A549 (cell line): Measurements from ENCODE around the gene LYPD6B. TPM values are rescaled to one million over a fixed set of nuclear protein-coding genes. Genes with fewer than 3 reads are reported as not detected.
"Not testable (repeated sequence)": the region's sequence is repeated elsewhere in the genome, so short reads cannot be mapped to it uniquely, and the experiment has no call there.

Source experiments
- ATAC-seq, 2 experiments: fragments of 200-7000 bp in 1 of 2; fragments of >200 bp in 1 of 2; cut with Nextera tagmentation in 1 of 2; cut with Tn5 transposase in 1 of 2; 3 replicates each; pipeline versions ENCODE4 v1.8.0 to v1.9.1; 2018 to 2020; ENCODE audit warnings: mild to moderate bottlenecking in 1 of 2, moderate library complexity in 1 of 2
- CTCF ChIA-PET: fragments of 300-600 bp; sonication (Branson Sonifier 250); formaldehyde crosslinking; extraction: SDS; loops from one replicate; lab custom pipeline; 2021; ENCODE audit warnings: antibody characterized with exemption, inconsistent platforms; lab: Yijun Ruan, JAX
- POLR2A ChIA-PET: fragments of 350-600 bp; formaldehyde crosslinking; extraction: SDS; loops from one replicate; lab custom pipeline; 2021; ENCODE audit warnings: antibody characterized with exemption, inconsistent platforms; lab: Yijun Ruan, JAX
- DNase-seq, 2 experiments: peaks; one replicate each; pipeline versions ENCODE4 v3.0.0 to v3.0.0-alpha.2; 2011 to 2016; ENCODE audit warnings: low read depth in 1 of 2, low spot score in 1 of 2
- FAIRE-seq: peaks from 2 replicates; lab custom pipeline; 2011; peaks lifted over from hg19 to GRCh38; lab: Jason Lieb, UNC
- H3K27ac ChIP-seq, 2 experiments: fragments of >200 bp; sonication (Bioruptor Twin); formaldehyde crosslinking; 3 replicates each; pipeline ENCODE4 v1.5.1; 2016 to 2017
- H3K4me1 ChIP-seq: fragments of >200 bp; sonication (Bioruptor Twin); formaldehyde crosslinking; 3 replicates; pipeline ENCODE4 v1.6.1; 2016
- H3K4me2 ChIP-seq: fragments of >200 bp; sonication (Bioruptor Twin); formaldehyde crosslinking; 3 replicates; pipeline ENCODE4 v1.6.1; 2016
- H3K4me3 ChIP-seq: fragments of >200 bp; sonication (Bioruptor Twin); formaldehyde crosslinking; 3 replicates; pipeline ENCODE4 v1.5.1; 2016
- H3K9me3 ChIP-seq: fragments of >200 bp; sonication (Bioruptor Twin); formaldehyde crosslinking; 3 replicates; pipeline ENCODE4 v1.6.1; 2016
- ATOH8 ChIP-seq: fragments of 250-450 bp; sonication (Bioruptor Pico); IDR thresholded peaks from 2 replicates; pipeline ENCODE4 v1.5.0; 2020; ENCODE audit warnings: low read depth, mild to moderate bottlenecking, moderate library complexity
- CHD2 ChIP-seq: fragments of 150-350 bp; IDR thresholded peaks from 2 replicates; pipeline ENCODE4 v1.6.1; 2014; ENCODE audit warnings: low read length; ENCODE audit not compliant: partially characterized antibody
- EHF ChIP-seq: fragments of 250-450 bp; sonication (Bioruptor Pico); IDR thresholded peaks from 2 replicates; pipeline ENCODE4 v1.5.0; 2020; ENCODE audit warnings: mild to moderate bottlenecking
- EP300 ChIP-seq, 2 experiments: fragments of >200 bp; sonication (Bioruptor Twin); formaldehyde crosslinking; IDR thresholded peaks; 2 replicates in 1 of 2; 3 replicates in 1 of 2; pipeline ENCODE4 v1.6.1; 2016 to 2017
- ESRRA ChIP-seq: fragments of 150-350 bp; IDR thresholded peaks from 2 replicates; pipeline ENCODE4 v1.6.1; 2014; ENCODE audit warnings: mild to moderate bottlenecking, low read length, borderline replicate concordance
- FOSB ChIP-seq: fragments of 250-450 bp; sonication (Bioruptor Pico); IDR thresholded peaks from 2 replicates; pipeline ENCODE4 v1.5.0; 2020; ENCODE audit warnings: mild to moderate bottlenecking, moderate library complexity
- FOSL2 ChIP-seq, 2 experiments: fragments of 450-650 bp in 1 of 2; fragments of >200 bp in 1 of 2; sonication (Bioruptor Twin) in 1 of 2; formaldehyde crosslinking; IDR thresholded peaks; 2 replicates each; pipeline versions ENCODE4 v1.5.0 to v1.6.1; 2016 to 2020; ENCODE audit warnings: mild to moderate bottlenecking in 1 of 2, moderate library complexity in 1 of 2
- FOXS1 ChIP-seq: fragments of 250-450 bp; sonication (Bioruptor Pico); IDR thresholded peaks from 2 replicates; pipeline ENCODE4 v1.5.0; 2020; ENCODE audit warnings: mild to moderate bottlenecking, moderate library complexity
- HDAC2 ChIP-seq: fragments of 200-600 bp; sonication (generic); IDR thresholded peaks from 2 replicates; pipeline ENCODE4 v1.6.1; 2016
- HEYL ChIP-seq: fragments of 250-450 bp; sonication (Bioruptor Pico); IDR thresholded peaks from 2 replicates; pipeline ENCODE4 v1.8.0; 2021; ENCODE audit warnings: mild to moderate bottlenecking, moderate library complexity
- KDM5A ChIP-seq: fragments of 200-600 bp; sonication (generic); IDR thresholded peaks from 2 replicates; pipeline ENCODE4 v1.6.1; 2016; ENCODE audit warnings: antibody characterized with exemption, mild to moderate bottlenecking
- POLR2A ChIP-seq: IDR thresholded peaks from 2 replicates; pipeline ENCODE4 v1.6.1; 2012; ENCODE audit warnings: mild to moderate bottlenecking, low read length
- POLR2AphosphoS2 ChIP-seq: conservative IDR thresholded peaks from 2 replicates; pipeline ENCODE4 v1.6.1; 2012; ENCODE audit warnings: low read length, improper control_type of control experiment, inconsistent platforms
- RCOR1 ChIP-seq: fragments of 150-350 bp; IDR thresholded peaks from 2 replicates; pipeline ENCODE4 v1.6.1; 2014; ENCODE audit warnings: antibody characterized with exemption, low read length, low read depth
- RFX5 ChIP-seq: fragments of 450-650 bp; IDR thresholded peaks from 2 replicates; pipeline ENCODE4 v1.7.1; 2014; ENCODE audit warnings: antibody characterized with exemption, mild to moderate bottlenecking, moderate library complexity
- RNF2 ChIP-seq: fragments of 200-600 bp; sonication (generic); IDR thresholded peaks from 2 replicates; pipeline ENCODE4 v1.6.1; 2016; ENCODE audit warnings: low read depth, mild to moderate bottlenecking, antibody characterized with exemption, moderate library complexity, borderline replicate concordance
- SMC3 ChIP-seq: fragments of >200 bp; sonication (Bioruptor Twin); formaldehyde crosslinking; IDR thresholded peaks from 3 replicates; pipeline ENCODE4 v1.6.1; 2018; ENCODE audit warnings: inconsistent platforms
- TFCP2L1 ChIP-seq: fragments of 250-450 bp; sonication (Bioruptor Pico); IDR thresholded peaks from 2 replicates; pipeline ENCODE4 v1.5.0; 2021; ENCODE audit warnings: mild to moderate bottlenecking
- ZC3H11A ChIP-seq: fragments of 450-650 bp; IDR thresholded peaks from 2 replicates; pipeline ENCODE4 v1.6.1; 2014; ENCODE audit warnings: antibody characterized with exemption, mild to moderate bottlenecking
- ZFP36 ChIP-seq: fragments of 450-650 bp; IDR thresholded peaks from 2 replicates; pipeline ENCODE4 v1.6.1; 2014; ENCODE audit warnings: borderline replicate concordance; ENCODE audit not compliant: partially characterized antibody
- WGBS: methylation state at CpG from one replicate; pipeline ENCODE4 v1.1.6; 2017; ENCODE audit errors: missing lambda C conversion rate; 5-methylcytosine and 5-hydroxymethylcytosine counted together
- polyA plus RNA-seq, 4 experiments: library from polyadenylated mRNA; depleted of rRNA in 3 of 4; stranded (reverse); fragments of >200 nt; fragmentation: RNase III in 1 of 4; extraction: RNeasy Plus Mini Kit Qiagen cat#74134 plus additional on column Dnase treatment in 1 of 4; gene quantifications; 2 replicates in 3 of 4; 3 replicates in 1 of 4; pipeline ENCODE4 v1.2.3, GENCODE V29; 2011 to 2017
- TF ChIP-seq, protein P1 (sequence below): fragments of >200 bp; sonication (Bioruptor Twin); formaldehyde crosslinking; IDR thresholded peaks from 3 replicates; pipeline ENCODE4 v1.6.1; 2016
- TF ChIP-seq, protein P2 (sequence below): fragments of 200-600 bp; sonication (generic); IDR thresholded peaks from 2 replicates; pipeline ENCODE4 v1.6.1; 2016; ENCODE audit warnings: antibody characterized with exemption, mild to moderate bottlenecking, moderate library complexity

The LYPD6B gene
- polyA plus RNA-seq, 2 of the 4 experiments (the other 2 are of a cell fraction) = not detected

DNA sequence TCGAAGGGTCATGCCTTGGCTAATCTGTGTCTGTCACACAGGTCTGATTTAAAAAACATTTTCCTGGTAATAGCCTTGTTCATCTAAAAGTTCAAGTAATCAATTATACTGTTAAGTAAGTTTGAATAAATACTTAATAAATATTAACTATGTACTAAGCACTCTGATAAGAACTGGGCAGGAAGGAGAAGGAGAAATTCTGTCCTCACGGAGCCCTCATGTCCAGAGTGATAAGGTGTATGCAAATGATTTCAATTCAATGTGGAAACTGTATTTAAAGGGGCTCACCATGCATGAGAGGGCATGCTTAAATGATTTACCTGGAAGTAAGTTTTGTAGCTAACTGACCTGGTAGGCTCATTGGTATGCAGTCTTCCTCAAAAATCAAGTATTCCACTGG is 197.9 kb downstream of the LYPD6B start:
- no peak overlapping the region for H3K4me2 ChIP-seq

GRCh38 chr2:149246186-149246585 is 207.7 kb downstream of the LYPD6B start:
- POLR2A ChIA-PET = no interaction called here

More for the DNA sequence above, 197.9 kb downstream of the LYPD6B start:
- FAIRE-seq (no peak), ATAC-seq (no peak), DNase-seq (no peak)
- Histone ChIP-seq H3K27ac (no peak overlapping the region), H3K4me1 (no peaks in the 10 kb centered on the region), H3K4me3 (no peak overlapping the region), H3K9me3 (no peaks in the 10 kb centered on the region)
- ChIA-PET POLR2A (no interaction called here), CTCF (no interaction called here)
- no peak for TF ChIP-seq EP300 (IDR thresholded peaks at IDR 0.05)
- TF ChIP-seq, protein P1, sequence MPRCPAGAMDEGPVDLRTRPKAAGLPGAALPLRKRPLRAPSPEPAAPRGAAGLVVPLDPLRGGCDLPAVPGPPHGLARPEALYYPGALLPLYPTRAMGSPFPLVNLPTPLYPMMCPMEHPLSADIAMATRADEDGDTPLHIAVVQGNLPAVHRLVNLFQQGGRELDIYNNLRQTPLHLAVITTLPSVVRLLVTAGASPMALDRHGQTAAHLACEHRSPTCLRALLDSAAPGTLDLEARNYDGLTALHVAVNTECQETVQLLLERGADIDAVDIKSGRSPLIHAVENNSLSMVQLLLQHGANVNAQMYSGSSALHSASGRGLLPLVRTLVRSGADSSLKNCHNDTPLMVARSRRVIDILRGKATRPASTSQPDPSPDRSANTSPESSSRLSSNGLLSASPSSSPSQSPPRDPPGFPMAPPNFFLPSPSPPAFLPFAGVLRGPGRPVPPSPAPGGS = no peak
- no peak for TF ChIP-seq RNF2
- no peak for TF ChIP-seq CHD2
- TF ChIP-seq KDM5A = no peak
- no peak for TF ChIP-seq FOSL2 (IDR thresholded peaks at IDR 0.05)
- no peak for TF ChIP-seq FOSL2 (CRISPR knock-in tag; IDR thresholded peaks at IDR 0.05)
- TF ChIP-seq FOSB (CRISPR knock-in tag) = no peak
- no peak for TF ChIP-seq ATOH8 (CRISPR knock-in tag)
- TF ChIP-seq POLR2AphosphoS2 = no peak
- no peak for TF ChIP-seq RFX5
- no peak for TF ChIP-seq ZFP36
- TF ChIP-seq POLR2A = no peak
- TF ChIP-seq FOXS1 (CRISPR knock-in tag) = no peak
- WGBS = 2% methylated on average over 2 of the region's 2 CpGs

DNA sequence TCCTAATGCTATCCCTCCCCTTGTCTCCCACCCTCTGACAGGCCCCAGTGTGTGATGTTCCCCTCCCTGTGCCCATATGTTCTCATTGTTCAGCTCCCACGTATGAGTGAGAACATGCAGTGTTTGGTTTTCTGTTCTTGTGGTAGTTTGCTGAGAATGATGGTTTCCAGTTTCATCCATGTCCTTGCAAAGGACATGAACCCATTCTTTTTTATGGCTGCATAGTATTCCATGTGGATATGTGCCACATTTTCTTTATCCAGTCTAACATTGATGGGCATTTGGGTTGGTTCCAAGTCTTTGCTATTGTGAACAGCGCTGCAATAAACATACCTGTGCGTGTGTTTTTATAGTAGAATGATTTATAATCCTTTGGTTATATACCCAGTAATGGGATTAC is 212.9 kb downstream of the LYPD6B start:
- H3K9me3 ChIP-seq, H3K4me1 ChIP-seq, CTCF ChIA-PET, DNase-seq, ATAC-seq, FAIRE-seq, H3K4me3 ChIP-seq, H3K27ac ChIP-seq, POLR2A ChIA-PET, H3K4me2 ChIP-seq: not testable (repeated sequence)
- WGBS = 4% methylated on average over 3 of the region's 3 CpGs

More at GRCh38 chr2:149246186-149246585, 207.7 kb downstream of the LYPD6B start:
- Histone ChIP-seq H3K9me3 (no peaks in the 10 kb centered on the region), H3K4me2 (no peak overlapping the region), H3K4me1 (no peaks in the 10 kb centered on the region), H3K4me3 (no peak overlapping the region), H3K27ac (no peak overlapping the region)
- TF ChIP-seq KDM5A (no peak), SMC3 (no peak)
- no peak for ATAC-seq
- no peak for DNase-seq
- CTCF ChIA-PET = no interaction called here
- FAIRE-seq = no peak
- 41% methylated on average over 3 of the region's 3 CpGs for WGBS

- DNase-seq, ATAC-seq, H3K4me2 ChIP-seq, H3K27ac ChIP-seq, FAIRE-seq, H3K4me1 ChIP-seq, CTCF ChIA-PET, POLR2A ChIA-PET, H3K4me3 ChIP-seq, H3K9me3 ChIP-seq: not testable (repeated sequence)
- 23% methylated on average over 3 of the region's 3 CpGs for WGBS
Observed at GRCh38 chr2:149256877-149257276, 218.4 kb downstream of the LYPD6B start.

DNA sequence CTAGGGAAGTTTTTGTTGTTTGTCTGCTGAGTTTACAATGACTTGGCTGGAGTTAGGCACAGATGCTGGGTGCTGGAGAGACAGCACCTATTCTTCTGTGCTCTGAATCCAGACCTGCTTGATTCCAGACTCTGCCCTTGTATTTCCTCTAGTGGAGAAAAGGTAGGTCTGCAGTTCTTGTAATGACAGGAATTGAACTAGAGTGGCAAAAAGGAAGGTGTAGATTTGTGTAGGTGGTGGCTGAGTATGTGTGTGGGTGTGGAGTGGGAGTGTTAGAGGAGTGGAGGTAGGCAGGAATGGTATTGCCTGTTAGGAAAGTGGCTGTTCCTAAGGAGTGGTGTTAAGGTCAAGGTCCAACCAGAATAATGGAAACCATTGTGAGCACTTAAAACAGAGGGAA is 220.0 kb downstream of the LYPD6B start:
- TF ChIP-seq ZC3H11A (no peak), ESRRA (no peak), RFX5 (no peak), EHF (CRISPR knock-in tag) (no peak), RCOR1 (no peak), TFCP2L1 (CRISPR knock-in tag) (no peak), FOSB (CRISPR knock-in tag) (no peak), HDAC2 (no peak), HEYL (CRISPR knock-in tag) (no peak)
- TF ChIP-seq, protein P2, sequence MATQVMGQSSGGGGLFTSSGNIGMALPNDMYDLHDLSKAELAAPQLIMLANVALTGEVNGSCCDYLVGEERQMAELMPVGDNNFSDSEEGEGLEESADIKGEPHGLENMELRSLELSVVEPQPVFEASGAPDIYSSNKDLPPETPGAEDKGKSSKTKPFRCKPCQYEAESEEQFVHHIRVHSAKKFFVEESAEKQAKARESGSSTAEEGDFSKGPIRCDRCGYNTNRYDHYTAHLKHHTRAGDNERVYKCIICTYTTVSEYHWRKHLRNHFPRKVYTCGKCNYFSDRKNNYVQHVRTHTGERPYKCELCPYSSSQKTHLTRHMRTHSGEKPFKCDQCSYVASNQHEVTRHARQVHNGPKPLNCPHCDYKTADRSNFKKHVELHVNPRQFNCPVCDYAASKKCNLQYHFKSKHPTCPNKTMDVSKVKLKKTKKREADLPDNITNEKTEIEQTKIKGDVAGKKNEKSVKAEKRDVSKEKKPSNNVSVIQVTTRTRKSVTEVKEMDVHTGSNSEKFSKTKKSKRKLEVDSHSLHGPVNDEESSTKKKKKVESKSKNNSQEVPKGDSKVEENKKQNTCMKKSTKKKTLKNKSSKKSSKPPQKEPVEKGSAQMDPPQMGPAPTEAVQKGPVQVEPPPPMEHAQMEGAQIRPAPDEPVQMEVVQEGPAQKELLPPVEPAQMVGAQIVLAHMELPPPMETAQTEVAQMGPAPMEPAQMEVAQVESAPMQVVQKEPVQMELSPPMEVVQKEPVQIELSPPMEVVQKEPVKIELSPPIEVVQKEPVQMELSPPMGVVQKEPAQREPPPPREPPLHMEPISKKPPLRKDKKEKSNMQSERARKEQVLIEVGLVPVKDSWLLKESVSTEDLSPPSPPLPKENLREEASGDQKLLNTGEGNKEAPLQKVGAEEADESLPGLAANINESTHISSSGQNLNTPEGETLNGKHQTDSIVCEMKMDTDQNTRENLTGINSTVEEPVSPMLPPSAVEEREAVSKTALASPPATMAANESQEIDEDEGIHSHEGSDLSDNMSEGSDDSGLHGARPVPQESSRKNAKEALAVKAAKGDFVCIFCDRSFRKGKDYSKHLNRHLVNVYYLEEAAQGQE = no peak
- TF ChIP-seq, all 56 proteins: peak for 0
- no peak for FAIRE-seq
- no peaks in the 10 kb centered on the region for H3K9me3 ChIP-seq
- ChIA-PET POLR2A (no interaction called here), CTCF (no interaction called here)
- DNase-seq = no peak
- H3K4me2 ChIP-seq = no peak overlapping the region
- ATAC-seq = no peak
- H3K4me3 ChIP-seq = no peak overlapping the region
- no peaks in the 10 kb centered on the region for H3K4me1 ChIP-seq
- H3K27ac ChIP-seq = no peak overlapping the region
